Ectodermal cell (in vitro differentiated cells): ENCODE results near the gene ARG2.

Experiments used
- H3K27ac ChIP-seq: 2 replicates; pipeline ENCODE4 v1.7.0; 2013; ENCODE audit warnings: mild to moderate bottlenecking, low read depth, low read length; ENCODE audit not compliant: insufficient read depth, poor library complexity, severe bottlenecking
- H3K27me3 ChIP-seq: 2 replicates; pipeline ENCODE4 v1.7.0; 2013; ENCODE audit warnings: mild to moderate bottlenecking, low read length; ENCODE audit not compliant: insufficient read depth, control insufficient read depth, poor library complexity, severe bottlenecking
- H3K36me3 ChIP-seq: one replicate; pipeline ENCODE4 v1.7.0; 2013; ENCODE audit warnings: low read length; ENCODE audit not compliant: control insufficient read depth, insufficient read depth
- H3K4me1 ChIP-seq: one replicate; pipeline ENCODE4 v1.7.0; 2013; ENCODE audit warnings: low read length; ENCODE audit not compliant: control insufficient read depth, insufficient read depth
- H3K4me3 ChIP-seq: 2 replicates; pipeline ENCODE4 v1.7.0; 2013; ENCODE audit warnings: low read depth, low read length, control low read depth; ENCODE audit not compliant: insufficient read depth
- H3K9me3 ChIP-seq: 2 replicates; pipeline ENCODE4 v1.7.0; 2013; ENCODE audit warnings: mild to moderate bottlenecking, low read length, moderate library complexity; ENCODE audit not compliant: control insufficient read depth
- WGBS, 2 experiments: methylation state at CpG; one replicate each; pipeline ENCODE4 v1.1.7; 2013; ENCODE audit warnings: missing lambda C conversion rate in 2 of 2; 5-methylcytosine and 5-hydroxymethylcytosine counted together

ARG2 gene

DNA sequence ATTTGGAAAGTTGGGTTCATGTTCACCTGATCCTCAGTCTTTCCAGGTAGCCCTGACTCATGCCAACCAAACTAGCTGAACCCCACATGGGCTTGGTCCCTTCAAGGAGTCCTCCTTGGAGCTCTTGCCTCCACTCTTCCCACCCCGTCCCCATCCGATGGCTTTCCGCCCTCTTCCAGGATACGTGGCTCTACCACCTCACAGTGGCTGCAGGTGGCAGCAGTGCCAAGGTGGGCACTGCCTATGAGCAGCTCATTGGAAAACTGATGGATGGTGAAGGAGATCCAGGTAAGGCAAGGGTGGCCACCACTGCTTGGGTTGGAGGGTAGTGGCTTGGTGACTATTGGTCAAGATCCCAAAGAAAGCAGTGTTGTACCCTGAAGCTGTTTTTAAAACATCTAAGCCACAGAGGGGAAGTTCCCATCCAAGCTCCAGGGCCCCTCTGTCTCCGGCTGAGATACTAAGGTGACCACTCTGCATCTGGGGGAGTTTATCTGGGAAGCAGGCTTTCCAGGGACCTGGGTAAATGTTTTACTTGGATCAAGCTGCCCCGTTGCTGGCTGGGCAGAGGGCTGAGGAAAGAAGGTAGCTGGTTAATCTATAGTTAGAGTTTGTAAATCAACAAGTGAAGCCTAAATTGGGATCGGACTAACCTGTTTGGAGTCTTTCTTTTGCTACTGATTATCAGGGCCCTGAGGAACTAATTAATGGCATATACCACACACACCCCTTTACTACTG lies 43.3 kb upstream of the ARG2 start:
- 95% methylated on average over 7 of the region's 7 CpGs for WGBS, 2 experiments
- H3K36me3 ChIP-seq = no peaks in the 10 kb centered on the region
- H3K4me1 ChIP-seq = no peaks in the 10 kb centered on the region
- no peaks in the 10 kb centered on the region for H3K27me3 ChIP-seq
- no peaks in the 10 kb centered on the region for H3K9me3 ChIP-seq
- no peak overlapping the region for H3K27ac ChIP-seq
- H3K4me3 ChIP-seq = no peak overlapping the region

DNA sequence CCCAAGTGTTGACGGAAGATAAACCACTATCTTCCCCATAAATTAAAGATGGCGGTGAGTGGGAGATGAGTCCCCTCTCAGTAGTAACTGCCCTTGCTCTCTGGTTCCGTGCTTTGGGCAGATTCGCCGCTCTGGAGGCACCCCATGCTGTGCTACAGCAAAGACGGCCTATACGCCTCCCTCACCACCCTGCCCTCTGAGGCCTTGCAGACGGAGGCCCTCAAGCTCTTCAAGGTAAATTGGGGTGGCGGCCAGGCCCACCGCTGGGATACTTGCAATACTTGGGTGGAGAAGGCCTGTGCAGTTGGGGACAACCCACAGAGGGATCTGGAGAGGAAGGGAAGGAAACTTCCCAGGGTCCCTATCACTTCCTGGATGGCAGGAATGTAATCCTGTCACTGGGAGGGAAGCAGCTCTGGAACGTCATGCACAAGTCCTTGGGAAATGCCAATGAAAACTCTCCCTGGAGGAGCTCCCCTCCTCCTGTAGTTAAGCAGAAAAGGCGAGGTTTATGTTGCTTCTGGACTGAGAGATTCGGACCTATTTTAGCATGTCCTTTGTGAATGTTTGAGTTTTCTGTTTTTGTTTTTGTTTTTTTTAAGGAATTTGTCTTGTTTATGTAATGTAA lies 42.4 kb upstream of the ARG2 start:
- no peaks in the 10 kb centered on the region for H3K9me3 ChIP-seq

DNA sequence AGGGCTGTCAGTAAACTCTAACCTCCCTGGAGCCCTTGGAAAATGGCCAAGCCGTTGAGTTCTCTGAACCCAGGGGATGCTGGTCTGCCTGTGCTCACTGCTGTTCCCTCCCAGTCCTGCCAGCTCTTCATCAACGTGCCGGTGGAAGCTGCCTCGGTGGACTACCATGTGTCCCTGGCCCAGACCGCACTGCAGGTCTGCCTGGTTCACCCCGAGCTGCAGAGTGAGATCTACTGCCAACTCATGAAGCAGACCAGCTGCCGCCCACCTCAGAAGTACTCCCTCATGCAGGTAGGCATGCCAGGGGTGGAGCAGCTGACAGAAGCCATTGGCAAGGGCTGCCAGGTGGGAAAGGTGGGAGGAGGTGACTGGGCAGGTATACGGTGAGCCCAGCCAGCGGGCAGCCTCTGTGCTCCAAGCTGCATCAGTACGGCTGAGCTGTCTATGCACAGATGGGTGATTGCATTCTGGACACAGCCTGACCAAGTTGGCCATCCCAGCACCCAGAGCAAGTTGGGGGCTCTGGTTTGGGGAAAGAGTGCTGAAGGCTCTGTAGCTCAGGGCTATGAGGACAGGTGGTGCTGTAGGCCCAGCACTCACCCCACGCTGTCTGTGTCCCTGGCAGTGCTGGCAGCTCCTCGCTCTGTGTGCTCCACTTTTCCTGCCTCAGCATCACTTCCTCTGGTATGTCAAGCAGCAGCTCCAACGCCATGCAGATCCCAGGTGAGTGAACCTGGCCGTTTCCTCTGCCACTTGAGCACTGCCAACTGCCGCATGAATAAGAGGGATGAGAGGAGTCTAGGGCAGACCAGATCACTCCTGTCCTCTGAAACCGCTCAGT lies 41.6 kb upstream of the ARG2 start:
- Histone ChIP-seq H3K4me3 (no peak overlapping the region), H3K27ac (no peak overlapping the region), H3K9me3 (no peaks in the 10 kb centered on the region), H3K36me3 (no peaks in the 10 kb centered on the region), H3K27me3 (no peaks in the 10 kb centered on the region), H3K4me1 (no peaks in the 10 kb centered on the region)
- 94 to 95% methylated on average over 16 of the region's 16 CpGs for WGBS, 2 experiments

More for the DNA sequence above, 42.4 kb upstream of the ARG2 start:
- WGBS, 2 experiments = 79 to 83% methylated on average over 13 of the region's 13 CpGs
- H3K27ac ChIP-seq = no peak overlapping the region
- H3K27me3 ChIP-seq = no peaks in the 10 kb centered on the region
- H3K4me3 ChIP-seq = no peak overlapping the region
- no peaks in the 10 kb centered on the region for H3K36me3 ChIP-seq
- H3K4me1 ChIP-seq = no peaks in the 10 kb centered on the region

DNA sequence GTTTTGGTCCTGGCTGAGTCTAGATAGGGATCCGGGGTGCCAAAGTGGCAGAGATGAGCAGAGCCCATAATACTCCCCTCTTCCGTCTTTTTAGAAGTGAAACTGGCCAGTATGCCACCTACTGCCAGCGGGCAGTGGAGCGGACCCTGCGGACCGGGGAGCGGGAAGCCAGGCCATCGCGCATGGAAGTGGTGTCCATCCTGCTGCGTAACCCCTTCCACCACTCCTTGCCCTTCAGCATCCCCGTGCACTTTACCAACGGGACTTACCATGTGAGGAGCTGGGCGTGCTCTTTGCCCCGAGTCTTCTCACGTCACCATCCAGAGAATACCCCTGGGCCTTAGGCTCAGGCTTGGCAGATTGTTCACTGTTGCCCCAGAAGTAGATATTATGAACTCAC lies 40.7 kb upstream of the ARG2 start:
- Histone ChIP-seq H3K4me1 (no peaks in the 10 kb centered on the region), H3K9me3 (no peaks in the 10 kb centered on the region), H3K27ac (no peak overlapping the region), H3K27me3 (no peaks in the 10 kb centered on the region), H3K36me3 (no peaks in the 10 kb centered on the region), H3K4me3 (no peak overlapping the region)
- 82% methylated on average over 15 of the region's 15 CpGs for WGBS, 2 experiments

DNA sequence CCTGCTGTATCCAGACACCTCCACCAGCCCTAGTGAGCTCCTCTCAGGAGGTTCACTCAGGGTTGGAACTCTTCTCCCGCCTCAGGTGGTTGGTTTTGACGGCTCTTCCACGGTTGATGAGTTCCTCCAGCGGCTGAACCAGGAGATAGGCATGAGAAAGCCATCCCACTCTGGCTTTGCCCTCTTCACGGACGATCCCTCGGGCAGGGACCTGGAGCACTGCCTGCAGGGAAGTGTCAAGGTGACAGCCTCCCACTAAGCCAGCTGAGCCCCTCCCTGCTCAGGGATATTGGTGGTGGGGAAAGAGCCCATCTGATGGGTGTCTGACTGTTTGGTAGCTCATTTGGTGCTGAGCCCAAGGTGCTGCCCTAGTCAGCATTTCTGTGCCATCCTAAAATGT lies 40.1 kb upstream of the ARG2 start:
- no peaks in the 10 kb centered on the region for H3K27me3 ChIP-seq
- 95 to 96% methylated on average over 7 of the region's 7 CpGs for WGBS, 2 experiments
- no peak overlapping the region for H3K27ac ChIP-seq
- no peaks in the 10 kb centered on the region for H3K4me1 ChIP-seq
- H3K36me3 ChIP-seq = no peaks in the 10 kb centered on the region
- no peaks in the 10 kb centered on the region for H3K9me3 ChIP-seq
- H3K4me3 ChIP-seq = no peak overlapping the region

DNA sequence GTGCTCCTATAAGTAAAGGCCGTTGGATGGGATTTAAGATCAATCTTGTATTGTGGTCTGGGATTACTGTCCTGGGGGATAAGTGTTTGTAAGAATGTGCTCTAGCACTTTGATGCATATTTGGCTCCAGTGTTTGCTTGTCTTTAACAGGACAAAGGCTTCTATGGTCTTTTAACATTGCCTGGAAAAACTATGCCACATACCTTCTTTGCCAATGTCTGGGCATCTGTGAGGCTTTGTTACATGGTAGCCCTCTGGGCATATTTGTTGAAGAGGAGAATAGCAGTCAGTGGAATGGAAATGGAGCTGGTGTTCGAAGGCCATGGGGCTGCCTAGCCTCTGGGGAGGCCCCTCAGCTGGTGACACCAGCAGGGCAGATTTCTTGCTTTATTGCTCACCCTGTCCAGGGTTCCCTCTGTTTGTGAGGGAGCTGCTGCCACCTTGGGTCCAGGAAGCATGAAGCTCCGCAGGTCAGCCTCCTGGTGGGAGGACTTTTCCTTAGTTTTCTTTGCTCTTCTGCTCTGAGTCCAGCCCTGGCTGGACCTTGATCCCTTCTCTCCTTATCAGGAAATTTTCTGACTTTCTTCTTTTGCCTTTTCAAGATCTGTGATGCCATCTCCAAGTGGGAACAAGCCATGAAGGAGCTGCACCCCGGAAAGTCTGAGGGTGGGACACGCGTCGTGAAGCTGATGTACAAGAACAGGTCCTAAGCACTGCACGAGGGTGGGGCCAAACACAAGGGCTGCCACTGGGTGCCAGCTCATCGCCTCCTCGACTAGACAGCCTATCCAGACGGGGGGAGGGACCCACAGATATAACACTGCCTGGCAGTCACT lies 39.2 kb upstream of the ARG2 start:
- H3K4me1 ChIP-seq = no peaks in the 10 kb centered on the region
- 89 to 92% methylated on average over 11 of the region's 11 CpGs for WGBS, 2 experiments
- H3K27me3 ChIP-seq = no peaks in the 10 kb centered on the region
- no peak overlapping the region for H3K27ac ChIP-seq
- no peaks in the 10 kb centered on the region for H3K9me3 ChIP-seq
- H3K4me3 ChIP-seq = no peak overlapping the region
- H3K36me3 ChIP-seq = no peaks in the 10 kb centered on the region

GRCh38 chr14:67581643-67582042 lies 38.1 kb upstream of the ARG2 start:
- Histone ChIP-seq H3K4me1 (no peaks in the 10 kb centered on the region), H3K9me3 (no peaks in the 10 kb centered on the region), H3K36me3 (no peaks in the 10 kb centered on the region), H3K27me3 (no peaks in the 10 kb centered on the region), H3K4me3 (no peak overlapping the region), H3K27ac (no peak overlapping the region)
- 92 to 100% methylated on average over 1 of the region's 1 CpG for WGBS, 2 experiments

DNA sequence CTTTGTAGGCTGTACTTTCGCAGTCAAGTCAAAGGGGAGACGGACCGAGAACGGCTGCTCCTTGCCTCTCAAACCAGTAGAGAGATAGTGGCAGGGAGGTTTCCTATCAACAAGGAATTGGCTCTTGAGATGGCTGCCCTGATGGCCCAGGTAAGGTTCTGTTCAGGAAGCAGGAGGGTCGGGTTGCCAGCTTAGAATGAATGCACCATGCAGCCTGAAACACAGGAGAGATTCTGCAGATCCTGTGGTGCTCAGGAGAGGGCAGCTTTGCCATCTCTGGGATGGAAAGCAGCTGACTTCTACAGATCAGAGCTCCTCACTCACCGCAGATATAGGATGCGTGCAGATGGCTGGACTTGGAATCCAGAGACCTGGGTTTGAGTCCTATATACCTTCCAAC lies 37.7 kb upstream of the ARG2 start:
- Histone ChIP-seq H3K36me3 (no peaks in the 10 kb centered on the region), H3K4me3 (no peak overlapping the region), H3K27me3 (no peaks in the 10 kb centered on the region), H3K9me3 (no peaks in the 10 kb centered on the region), H3K27ac (no peak overlapping the region), H3K4me1 (no peaks in the 10 kb centered on the region)
- WGBS, 2 experiments = 92 to 94% methylated on average over 7 of the region's 7 CpGs

DNA sequence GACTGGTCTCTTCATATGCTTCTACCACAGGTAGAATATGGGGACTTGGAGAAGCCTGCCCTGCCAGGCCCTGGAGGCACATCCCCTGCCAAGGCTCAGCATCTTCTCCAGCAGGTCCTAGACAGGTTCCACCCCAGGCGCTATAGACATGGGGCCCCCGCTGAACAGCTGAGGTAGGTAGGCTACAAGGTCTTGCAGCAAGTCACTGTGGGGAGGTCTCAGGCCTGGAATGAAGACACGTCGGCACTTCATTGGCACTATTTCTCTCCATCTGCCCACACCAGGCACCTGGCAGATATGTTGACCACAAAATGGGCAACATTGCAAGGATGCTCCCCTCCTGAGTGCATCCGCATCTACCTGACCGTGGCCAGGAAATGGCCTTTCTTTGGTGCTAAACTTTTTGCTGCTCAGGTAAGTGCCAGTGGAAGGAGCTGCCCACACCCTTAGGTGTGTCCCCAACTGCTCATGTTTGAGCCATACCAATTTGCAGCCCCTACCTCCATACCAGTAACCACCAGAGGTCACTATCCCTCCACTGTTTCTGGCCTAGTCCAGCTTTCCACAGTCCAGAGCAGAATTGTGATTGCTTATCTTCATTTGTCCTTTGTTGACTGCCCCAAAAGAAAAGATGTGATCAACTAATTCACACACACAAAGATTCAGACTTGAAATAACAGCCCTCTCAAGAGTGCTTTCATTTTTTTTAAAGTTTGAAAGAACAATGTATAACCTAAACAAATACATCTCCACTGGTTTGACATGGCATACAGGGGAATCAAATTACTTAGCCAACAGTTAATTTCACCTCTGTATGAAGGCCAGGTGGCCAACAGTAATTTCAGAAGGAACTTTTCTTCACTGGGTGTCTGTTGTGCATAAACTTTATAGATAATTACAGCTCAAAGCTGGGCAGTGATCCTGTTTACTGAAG lies 35.7 kb upstream of the ARG2 start:
- WGBS, 2 experiments = 89 to 90% methylated on average over 6 of the region's 6 CpGs
- no peak overlapping the region for H3K4me3 ChIP-seq
- H3K9me3 ChIP-seq = no peaks in the 10 kb centered on the region
- H3K4me1 ChIP-seq = no peaks in the 10 kb centered on the region
- no peaks in the 10 kb centered on the region for H3K36me3 ChIP-seq
- no peak overlapping the region for H3K27ac ChIP-seq
- no peaks in the 10 kb centered on the region for H3K27me3 ChIP-seq
